HepG2 (cell line): ENCODE results near the gene RUNX2.

Source experiments
- CENPX ChIP-seq: sonication (generic); formaldehyde crosslinking; IDR thresholded peaks from 2 replicates; pipeline ENCODE4 v1.9.0; 2021; ENCODE audit warnings: mild to moderate bottlenecking, missing genetic modification reagents, moderate library complexity
- FOSL1 ChIP-seq: sonication (generic); formaldehyde crosslinking; IDR thresholded peaks from 2 replicates; pipeline ENCODE4 v1.9.0; 2021; ENCODE audit warnings: missing genetic modification reagents, borderline replicate concordance
- JUND ChIP-seq: sonication (generic); formaldehyde crosslinking; IDR thresholded peaks from 2 replicates; pipeline ENCODE4 v1.8.0; 2022; ENCODE audit warnings: mild to moderate bottlenecking, missing genetic modification reagents
- KAT7 ChIP-seq: IDR thresholded peaks from 2 replicates; pipeline ENCODE4 v1.6.1; 2018; ENCODE audit warnings: borderline replicate concordance, missing compliant biosample characterization
- NFKB2 ChIP-seq: sonication (generic); formaldehyde crosslinking; IDR thresholded peaks from 2 replicates; pipeline ENCODE4 v1.4.0; 2020; ENCODE audit warnings: missing genetic modification reagents, borderline replicate concordance
- POLR2AphosphoS2 ChIP-seq: IDR thresholded peaks from 2 replicates; pipeline ENCODE4 v1.6.1; 2011; ENCODE audit warnings: low read depth, low read length, improper control_type of control experiment
- SAFB2 ChIP-seq: sonication (generic); formaldehyde crosslinking; IDR thresholded peaks from 2 replicates; pipeline ENCODE4 v1.5.1; 2020; ENCODE audit warnings: missing genetic modification reagents, low read depth, mild to moderate bottlenecking, borderline replicate concordance
- STAT5B ChIP-seq: sonication (generic); formaldehyde crosslinking; IDR thresholded peaks from 2 replicates; pipeline ENCODE4 v1.4.0; 2020; ENCODE audit warnings: missing genetic modification reagents
- TF ChIP-seq, protein P1 (sequence below), 2 experiments: sonication (generic) in 1 of 2; formaldehyde crosslinking in 1 of 2; IDR thresholded peaks; 2 replicates each; pipeline versions ENCODE4 v1.4.0 to v1.6.1; 2018 to 2020; ENCODE audit warnings: missing genetic modification reagents in 2 of 2, borderline replicate concordance in 1 of 2, low read depth in 1 of 2, mild to moderate bottlenecking in 1 of 2, missing biosample characterization in 1 of 2
- TF ChIP-seq, protein P2 (sequence below): sonication (generic); formaldehyde crosslinking; IDR thresholded peaks from 2 replicates; pipeline ENCODE4 v1.5.0; 2020; ENCODE audit warnings: mild to moderate bottlenecking, missing genetic modification reagents, moderate library complexity
- TF ChIP-seq, protein P3 (sequence below): sonication (generic); formaldehyde crosslinking; IDR thresholded peaks from 2 replicates; pipeline ENCODE4 v1.8.0; 2022; ENCODE audit warnings: low read depth, missing genetic modification reagents
- TF ChIP-seq, protein P4 (sequence below): sonication (generic); formaldehyde crosslinking; IDR thresholded peaks from 2 replicates; pipeline ENCODE4 v1.8.1; 2023; ENCODE audit warnings: missing genetic modification reagents, inconsistent platforms, borderline replicate concordance

DNA sequence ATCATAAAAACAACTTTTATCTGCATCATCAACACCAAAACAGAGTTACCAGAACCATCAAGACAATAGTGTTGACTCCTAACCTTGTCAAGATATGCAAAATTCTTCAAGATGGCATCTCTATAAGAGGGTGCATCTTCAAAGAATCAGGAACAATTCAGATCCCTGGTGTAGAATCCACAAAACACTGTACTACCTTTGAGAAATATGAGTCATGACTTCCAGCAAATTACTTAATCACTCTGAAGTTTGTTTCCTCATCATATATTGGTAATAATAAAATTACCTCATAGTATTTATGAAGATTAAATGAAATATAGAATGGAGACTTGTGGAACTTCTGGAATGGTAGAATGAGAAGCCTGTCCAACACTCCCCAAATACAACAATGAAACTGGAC is 270.9 kb downstream of the RUNX2 start:
- no peak for TF ChIP-seq FOSL1
- TF ChIP-seq, protein P1, sequence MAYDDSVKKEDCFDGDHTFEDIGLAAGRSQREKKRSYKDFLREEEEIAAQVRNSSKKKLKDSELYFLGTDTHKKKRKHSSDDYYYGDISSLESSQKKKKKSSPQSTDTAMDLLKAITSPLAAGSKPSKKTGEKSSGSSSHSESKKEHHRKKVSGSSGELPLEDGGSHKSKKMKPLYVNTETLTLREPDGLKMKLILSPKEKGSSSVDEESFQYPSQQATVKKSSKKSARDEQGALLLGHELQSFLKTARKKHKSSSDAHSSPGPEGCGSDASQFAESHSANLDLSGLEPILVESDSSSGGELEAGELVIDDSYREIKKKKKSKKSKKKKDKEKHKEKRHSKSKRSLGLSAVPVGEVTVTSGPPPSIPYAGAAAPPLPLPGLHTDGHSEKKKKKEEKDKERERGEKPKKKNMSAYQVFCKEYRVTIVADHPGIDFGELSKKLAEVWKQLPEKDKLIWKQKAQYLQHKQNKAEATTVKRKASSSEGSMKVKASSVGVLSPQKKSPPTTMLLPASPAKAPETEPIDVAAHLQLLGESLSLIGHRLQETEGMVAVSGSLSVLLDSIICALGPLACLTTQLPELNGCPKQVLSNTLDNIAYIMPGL (CRISPR knock-in tag; IDR thresholded peaks at IDR 0.05; ENCODE audit: borderline replicate concordance in 1 of 2, low read depth in 1 of 2) = no peak
- TF ChIP-seq SAFB2 (CRISPR knock-in tag) = no peak
- TF ChIP-seq, protein P2, sequence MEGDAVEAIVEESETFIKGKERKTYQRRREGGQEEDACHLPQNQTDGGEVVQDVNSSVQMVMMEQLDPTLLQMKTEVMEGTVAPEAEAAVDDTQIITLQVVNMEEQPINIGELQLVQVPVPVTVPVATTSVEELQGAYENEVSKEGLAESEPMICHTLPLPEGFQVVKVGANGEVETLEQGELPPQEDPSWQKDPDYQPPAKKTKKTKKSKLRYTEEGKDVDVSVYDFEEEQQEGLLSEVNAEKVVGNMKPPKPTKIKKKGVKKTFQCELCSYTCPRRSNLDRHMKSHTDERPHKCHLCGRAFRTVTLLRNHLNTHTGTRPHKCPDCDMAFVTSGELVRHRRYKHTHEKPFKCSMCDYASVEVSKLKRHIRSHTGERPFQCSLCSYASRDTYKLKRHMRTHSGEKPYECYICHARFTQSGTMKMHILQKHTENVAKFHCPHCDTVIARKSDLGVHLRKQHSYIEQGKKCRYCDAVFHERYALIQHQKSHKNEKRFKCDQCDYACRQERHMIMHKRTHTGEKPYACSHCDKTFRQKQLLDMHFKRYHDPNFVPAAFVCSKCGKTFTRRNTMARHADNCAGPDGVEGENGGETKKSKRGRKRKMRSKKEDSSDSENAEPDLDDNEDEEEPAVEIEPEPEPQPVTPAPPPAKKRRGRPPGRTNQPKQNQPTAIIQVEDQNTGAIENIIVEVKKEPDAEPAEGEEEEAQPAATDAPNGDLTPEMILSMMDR (CRISPR knock-in tag) = no peak
- TF ChIP-seq KAT7 (CRISPR knock-in tag) = no peak
- no peak for TF ChIP-seq NFKB2
- TF ChIP-seq JUND (CRISPR knock-in tag) = no peak
- TF ChIP-seq, protein P3, sequence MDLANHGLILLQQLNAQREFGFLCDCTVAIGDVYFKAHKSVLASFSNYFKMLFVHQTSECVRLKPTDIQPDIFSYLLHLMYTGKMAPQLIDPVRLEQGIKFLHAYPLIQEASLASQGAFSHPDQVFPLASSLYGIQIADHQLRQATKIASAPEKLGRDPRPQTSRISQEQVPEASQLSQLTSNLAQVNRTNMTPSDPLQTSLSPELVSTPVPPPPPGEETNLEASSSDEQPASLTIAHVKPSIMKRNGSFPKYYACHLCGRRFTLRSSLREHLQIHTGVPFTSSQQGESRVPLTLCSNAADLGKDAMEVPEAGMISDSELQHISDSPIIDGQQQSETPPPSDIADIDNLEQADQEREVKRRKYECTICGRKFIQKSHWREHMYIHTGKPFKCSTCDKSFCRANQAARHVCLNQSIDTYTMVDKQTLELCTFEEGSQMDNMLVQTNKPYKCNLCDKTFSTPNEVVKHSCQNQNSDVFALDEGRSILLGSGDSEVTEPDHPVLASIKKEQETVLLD = no peak
- TF ChIP-seq STAT5B (CRISPR knock-in tag) = no peak
- no peak for TF ChIP-seq POLR2AphosphoS2
- TF ChIP-seq CENPX (CRISPR knock-in tag) = no peak
- TF ChIP-seq, protein P4, sequence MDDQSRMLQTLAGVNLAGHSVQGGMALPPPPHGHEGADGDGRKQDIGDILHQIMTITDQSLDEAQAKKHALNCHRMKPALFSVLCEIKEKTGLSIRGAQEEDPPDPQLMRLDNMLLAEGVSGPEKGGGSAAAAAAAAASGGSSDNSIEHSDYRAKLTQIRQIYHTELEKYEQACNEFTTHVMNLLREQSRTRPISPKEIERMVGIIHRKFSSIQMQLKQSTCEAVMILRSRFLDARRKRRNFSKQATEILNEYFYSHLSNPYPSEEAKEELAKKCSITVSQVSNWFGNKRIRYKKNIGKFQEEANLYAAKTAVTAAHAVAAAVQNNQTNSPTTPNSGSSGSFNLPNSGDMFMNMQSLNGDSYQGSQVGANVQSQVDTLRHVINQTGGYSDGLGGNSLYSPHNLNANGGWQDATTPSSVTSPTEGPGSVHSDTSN = no peak
